Activated CD4-positive, alpha-beta T cell treated with anti-CD3 and anti-CD28 coated beads, Interleukin-2, amount 50 U/mL, for 16 hours (primary cell): ENCODE measurements around the gene KRT38.

ENCODE experiments used
- DNase-seq: peaks from one replicate; pipeline ENCODE4 v3.0.0-alpha.2; 2020

Gene KRT38

GRCh38 chr17:41393826-41394225 is 47.0 kb downstream of the KRT38 start:
- no peak for DNase-seq

GRCh38 chr17:41393294-41393693 is 47.5 kb downstream of the KRT38 start:
- no peak for DNase-seq

DNA sequence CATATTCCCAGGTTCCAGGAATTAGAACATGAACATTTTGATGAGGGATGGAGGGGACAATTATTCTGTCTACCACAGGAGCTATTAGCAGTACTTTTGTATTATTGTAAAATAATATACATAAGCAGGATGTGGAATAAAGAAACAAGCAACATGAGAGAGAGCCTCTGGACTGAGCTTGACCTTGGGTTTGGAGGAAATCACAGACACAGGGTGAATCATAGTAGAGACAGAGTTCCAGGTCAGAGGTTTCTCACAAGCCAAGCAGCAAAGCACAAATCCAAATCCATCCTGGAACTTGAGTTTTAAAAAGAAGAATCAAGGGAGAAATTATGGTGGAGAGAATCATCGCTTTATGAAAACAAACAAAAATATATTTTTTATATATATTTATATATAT is 48.5 kb downstream of the KRT38 start:
- DNase-seq = no peak

GRCh38 chr17:41391535-41391934 is 49.2 kb downstream of the KRT38 start:
- DNase-seq = no peak

DNA sequence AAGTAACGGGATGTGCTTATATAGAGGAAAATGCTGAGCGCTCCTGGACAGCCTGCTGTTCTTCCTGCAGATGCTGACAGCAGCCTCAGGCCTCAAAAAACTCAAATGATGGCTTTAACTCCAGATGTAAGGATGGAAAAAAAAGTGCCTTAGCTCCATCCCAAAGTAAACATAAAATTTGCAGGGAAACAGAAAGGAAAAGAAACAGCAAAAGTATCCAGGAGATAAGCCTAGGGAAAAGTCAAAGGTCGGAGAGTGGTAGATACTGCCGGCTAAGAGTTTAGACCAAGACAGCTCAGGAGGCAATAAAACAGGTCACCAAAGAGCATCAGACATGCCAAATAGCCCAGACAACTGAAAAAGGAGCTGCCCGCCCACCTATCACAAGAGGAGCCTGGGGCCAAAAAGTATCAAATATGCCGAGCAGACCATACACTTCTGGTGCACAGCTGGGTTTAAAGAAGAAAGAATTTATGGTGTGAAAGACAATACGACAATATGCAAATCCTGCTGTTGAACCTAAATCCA is 50.3 kb downstream of the KRT38 start:
- no peak for DNase-seq

DNA sequence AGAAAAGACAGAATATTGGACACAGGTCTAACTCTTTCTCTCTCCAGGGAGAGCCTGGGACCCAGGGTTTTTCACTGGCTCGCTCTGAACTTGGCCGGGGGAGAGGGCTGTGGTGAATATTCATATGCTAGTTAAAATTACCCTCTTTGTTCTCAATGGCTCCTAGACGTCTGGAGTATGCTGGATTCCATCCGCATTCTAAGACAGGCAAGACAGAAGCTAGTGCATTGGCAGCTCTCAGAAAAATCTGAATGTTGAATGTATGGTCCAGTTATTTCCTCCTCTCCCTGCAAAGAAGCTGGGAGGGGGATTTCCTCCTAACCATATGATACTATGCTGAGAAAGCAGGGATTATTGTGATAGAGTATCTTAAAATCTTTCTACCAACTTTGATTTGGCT is 53.1 kb downstream of the KRT38 start:
- no peak for DNase-seq

GRCh38 chr17:41386227-41386626 is 54.6 kb downstream of the KRT38 start:
- DNase-seq = no peak
